ENCODE measurements around the gene PCDH9.

Gene PCDH9

GRCh38 chr13:66551128-66551527 lies 679.0 kb downstream of the PCDH9 start:
- DNase-seq, result no peak

- DNase-seq, result no peak
These were observed 682.5 kb downstream of the PCDH9 start for GRCh38 chr13:66547685-66548084.

GRCh38 chr13:66546534-66547379 lies 683.4 kb downstream of the PCDH9 start:
- no peak for DNase-seq

GRCh38 chr13:66543780-66544179 lies 686.4 kb downstream of the PCDH9 start:
- no peak for DNase-seq

- no peak for DNase-seq
These were observed 692.7 kb downstream of the PCDH9 start for GRCh38 chr13:66537417-66537816.

- DNase-seq, result no peak
These were observed 693.4 kb downstream of the PCDH9 start for GRCh38 chr13:66536746-66537145.

GRCh38 chr13:66534561-66534960 lies 695.6 kb downstream of the PCDH9 start:
- DNase-seq, result no peak

- no peak for DNase-seq
These were observed 697.3 kb downstream of the PCDH9 start for GRCh38 chr13:66532845-66533244.

- no peak for DNase-seq
These were observed 698.0 kb downstream of the PCDH9 start for GRCh38 chr13:66532146-66532545.

GRCh38 chr13:66530686-66531085 lies 699.5 kb downstream of the PCDH9 start:
- DNase-seq, result no peak

GRCh38 chr13:66530158-66530557 lies 700.0 kb downstream of the PCDH9 start:
- DNase-seq, result no peak

- DNase-seq, result no peak
These were observed 701.1 kb downstream of the PCDH9 start for GRCh38 chr13:66528944-66529576.

- DNase-seq, result no peak
These were observed 702.0 kb downstream of the PCDH9 start for GRCh38 chr13:66528180-66528579.

- DNase-seq, result no peak
These were observed 709.4 kb downstream of the PCDH9 start for GRCh38 chr13:66520511-66521355.

GRCh38 chr13:66519259-66519658 lies 710.9 kb downstream of the PCDH9 start:
- DNase-seq, result no peak

- no peak for DNase-seq
These were observed 712.1 kb downstream of the PCDH9 start for GRCh38 chr13:66518068-66518467.

- DNase-seq, result no peak
These were observed 716.4 kb downstream of the PCDH9 start for GRCh38 chr13:66513728-66514127.

GRCh38 chr13:66509175-66509574 lies 721.0 kb downstream of the PCDH9 start:
- DNase-seq, result no peak

- DNase-seq, result no peak
These were observed 721.8 kb downstream of the PCDH9 start for GRCh38 chr13:66508153-66508909.

GRCh38 chr13:66506979-66507378 lies 723.2 kb downstream of the PCDH9 start:
- DNase-seq, result no peak

GRCh38 chr13:66506051-66506777 lies 723.9 kb downstream of the PCDH9 start:
- no peak for DNase-seq

GRCh38 chr13:66503890-66504289 lies 726.2 kb downstream of the PCDH9 start:
- no peak for DNase-seq
